Endothelial cell of umbilical vein (primary cell): Measurements from ENCODE around the gene STK39. TPM values are rescaled to one million over a fixed set of nuclear protein-coding genes. Genes with fewer than 3 reads are reported as not detected.

Experiments used
- BruUV-seq: library from RNA; stranded (reverse); fragments of 400-500 nt; replicated peaks from 2 replicates; lab custom pipeline; 2021; lab: Mats Ljungman, UMichigan
- CTCF ChIA-PET: fragments of 300-600, 350-600 bp; sonication (Branson Sonifier 250); formaldehyde crosslinking; loops from one replicate; lab custom pipeline; 2021; ENCODE audit warnings: antibody characterized with exemption, inconsistent platforms; lab: Charles Lee
- POLR2A ChIA-PET: fragments of 300-600, 350-600 bp; sonication (Branson Sonifier 250); formaldehyde crosslinking; loops from one replicate; lab custom pipeline; 2021; ENCODE audit warnings: antibody characterized with exemption, inconsistent platforms; lab: Charles Lee
- DNase-seq: peaks from one replicate; pipeline ENCODE4 v3.0.0-alpha.2; 2011; ENCODE audit warnings: low read depth, low spot score
- FAIRE-seq: peaks from 2 replicates; lab custom pipeline; 2011; peaks lifted over from hg19 to GRCh38; lab: Jason Lieb, UNC
- H2AFZ ChIP-seq: 2 replicates; pipeline ENCODE4 v1.6.0; 2012; ENCODE audit warnings: low read depth, low read length, control low read depth, inconsistent platforms
- H3K27ac ChIP-seq: 2 replicates; pipeline ENCODE4 v1.5.1; 2011; ENCODE audit warnings: low read depth, mild to moderate bottlenecking, control low read depth, low read length, moderate library complexity; ENCODE audit not compliant: insufficient read depth
- H3K27me3 ChIP-seq, 2 experiments: 2 replicates each; pipeline versions ENCODE4 v1.6.0 to v1.6.1; 2011; ENCODE audit warnings: low read length in 2 of 2, mixed read lengths in 1 of 2; ENCODE audit not compliant: control insufficient read depth in 2 of 2, insufficient read depth in 2 of 2
- H3K36me3 ChIP-seq, 2 experiments: 2 replicates in 1 of 2; 3 replicates in 1 of 2; pipeline ENCODE4 v1.5.1; 2011; ENCODE audit warnings: low read length in 2 of 2, mild to moderate bottlenecking in 1 of 2, moderate library complexity in 1 of 2; ENCODE audit not compliant: control insufficient read depth in 2 of 2, insufficient read depth in 2 of 2; ENCODE audit errors: extremely low read depth in 1 of 2
- H3K4me1 ChIP-seq: 3 replicates; pipeline ENCODE4 v1.5.1; 2011; ENCODE audit warnings: mild to moderate bottlenecking, low read length; ENCODE audit not compliant: control insufficient read depth, insufficient read depth; ENCODE audit errors: extremely low read depth
- H3K4me2 ChIP-seq: 2 replicates; pipeline ENCODE4 v1.6.1; 2011; ENCODE audit warnings: low read length, control low read depth, mixed read lengths; ENCODE audit not compliant: insufficient read depth
- H3K4me3 ChIP-seq, 3 experiments: fragments of 200-600 bp in 1 of 3; sonication (generic), shearing (Covaris generic) in 1 of 3; replicated peaks in 1 of 3; 2 replicates each; pipeline ENCODE4 v1.5.1; 2011 to 2016; ENCODE audit warnings: control low read depth in 3 of 3, low read length in 3 of 3, mild to moderate bottlenecking in 2 of 3, inconsistent platforms in 1 of 3, low read depth in 1 of 3, moderate library complexity in 1 of 3; ENCODE audit not compliant: insufficient read depth in 1 of 3
- H3K79me2 ChIP-seq: 2 replicates; pipeline ENCODE4 v1.6.0; 2012; ENCODE audit warnings: low read length, inconsistent platforms; ENCODE audit not compliant: control insufficient read depth, insufficient read depth
- H3K9ac ChIP-seq: replicated peaks from 2 replicates; pipeline ENCODE3; 2011; ENCODE audit warnings: low read length, control low read depth; ENCODE audit not compliant: insufficient read depth; ENCODE audit errors: extremely low read depth
- H3K9me1 ChIP-seq: replicated peaks from 3 replicates; pipeline ENCODE4 v1.6.0; 2011; ENCODE audit warnings: mild to moderate bottlenecking, low read length; ENCODE audit not compliant: control insufficient read depth, insufficient read depth; ENCODE audit errors: extremely low read depth
- H3K9me3 ChIP-seq: replicated peaks from 2 replicates; pipeline ENCODE4 v1.5.1; 2012; ENCODE audit warnings: low read length, inconsistent platforms; ENCODE audit not compliant: control insufficient read depth, insufficient read depth
- H4K20me1 ChIP-seq: replicated peaks from 2 replicates; pipeline ENCODE3; 2011; ENCODE audit warnings: mild to moderate bottlenecking, low read length; ENCODE audit not compliant: control insufficient read depth, insufficient read depth; ENCODE audit errors: extremely low read depth
- FOS ChIP-seq: IDR thresholded peaks from 2 replicates; pipeline ENCODE4 v1.6.1; 2011; ENCODE audit warnings: mild to moderate bottlenecking, low read length, moderate library complexity, borderline replicate concordance; ENCODE audit not compliant: insufficient read depth
- JUN ChIP-seq: IDR thresholded peaks from 2 replicates; pipeline ENCODE4 v1.6.1; 2011; ENCODE audit warnings: borderline replicate concordance, low read depth; ENCODE audit not compliant: insufficient read length, insufficient read depth
- MYC ChIP-seq: IDR thresholded peaks from one replicate; pipeline ENCODE4 v1.6.1; 2011; ENCODE audit warnings: mild to moderate bottlenecking, low read depth, low read length
- POLR2A ChIP-seq: IDR thresholded peaks from 2 replicates; pipeline ENCODE4 v1.6.1; 2012; ENCODE audit warnings: low read depth, mild to moderate bottlenecking, control low read depth, low read length
- POLR2AphosphoS5 ChIP-seq: IDR thresholded peaks from 2 replicates; pipeline ENCODE4 v1.6.1; 2012; ENCODE audit warnings: low read depth, mild to moderate bottlenecking, control low read depth, low read length, moderate library complexity; ENCODE audit not compliant: insufficient read depth
- dilution Hi-C: fragments of 300-500 bp; cut with MboI; formaldehyde crosslinking; loops from one replicate; pipeline ENCODE4 v1.15.0; 2019; ENCODE audit warnings: low sequenced_read_pairs; ENCODE audit not compliant: extremely low pct_ligation_motif_present
- intact Hi-C: fragments of 100-400 bp; cut with micrococcal nuclease; formaldehyde crosslinking; loops from one replicate; pipeline ENCODE4 v1.10.0; 2022
- polyA plus RNA-seq, 4 experiments: library from polyadenylated mRNA; depleted of rRNA in 3 of 4; stranded (reverse) in 3 of 4; unstranded in 1 of 4; fragments of >200 nt; gene quantifications; 2 replicates each; pipeline versions ENCODE4 v1.2.1 to v1.2.3, GENCODE V29; 2011 to 2012; ENCODE audit warnings: missing spikeins in 1 of 4
- total RNA-seq: library from RNA; stranded (reverse); gene quantifications from 2 replicates; pipeline ENCODE4 v1.2.3, GENCODE V29; 2021
- TF ChIP-seq, protein P1 (sequence below): IDR thresholded peaks from 2 replicates; pipeline ENCODE4 v1.6.1; 2011; ENCODE audit not compliant: insufficient read depth, insufficient read length

The STK39 gene
- total and polyA plus RNA-seq, 2 donors (not counting 3 experiments of a cell fraction or from before 2014, with no cell fraction given): 4.6 to 13.1 TPM

DNA sequence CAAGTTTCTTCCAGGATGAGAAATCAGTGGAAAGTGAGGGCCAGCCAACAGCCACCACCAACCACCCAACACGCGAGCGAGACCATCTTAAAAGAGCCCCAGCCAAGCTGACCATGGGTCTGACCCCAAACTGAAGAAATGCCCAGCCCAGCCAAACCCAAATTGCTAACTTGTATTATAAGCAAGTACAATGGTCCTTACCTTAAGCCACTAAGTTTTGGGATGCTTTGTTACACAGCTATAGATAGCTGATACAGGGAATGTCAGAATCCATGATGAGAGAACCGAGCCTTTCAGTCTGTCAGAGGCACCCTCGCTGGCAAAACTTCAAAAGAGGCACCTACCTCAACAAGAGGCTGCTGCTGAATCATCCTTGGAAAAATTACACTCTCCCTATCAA lies 17.0 kb downstream of the STK39 start:
- no peaks in the 10 kb centered on the region for H3K79me2 ChIP-seq
- TF ChIP-seq POLR2AphosphoS5: no peak
- TF ChIP-seq, protein P1, sequence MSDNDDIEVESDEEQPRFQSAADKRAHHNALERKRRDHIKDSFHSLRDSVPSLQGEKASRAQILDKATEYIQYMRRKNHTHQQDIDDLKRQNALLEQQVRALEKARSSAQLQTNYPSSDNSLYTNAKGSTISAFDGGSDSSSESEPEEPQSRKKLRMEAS: no peak
- H3K27me3 ChIP-seq: no peaks in the 10 kb centered on the region
- no peaks in the 10 kb centered on the region for H3K9me3 ChIP-seq
- H3K9me1 ChIP-seq: no peaks in the 10 kb centered on the region
- DNase-seq (no peak), FAIRE-seq (no peak)
- no peak overlapping the region for H3K4me2 ChIP-seq
- no peaks in the 10 kb centered on the region for H3K4me1 ChIP-seq
- H3K9ac ChIP-seq: no peak overlapping the region
- H4K20me1 ChIP-seq: no peaks in the 10 kb centered on the region
- no peak overlapping the region for H3K27ac ChIP-seq
- no TSS peak for BruUV-seq
- H3K4me3 ChIP-seq: no peak overlapping the region
- intact Hi-C loops: no loop called here
- H3K36me3 ChIP-seq: no peaks in the 10 kb centered on the region
- H2AFZ ChIP-seq: no peak overlapping the region
- ChIA-PET CTCF (no interaction called here), POLR2A (no interaction called here)
- dilution Hi-C loops: no loop called here

DNA sequence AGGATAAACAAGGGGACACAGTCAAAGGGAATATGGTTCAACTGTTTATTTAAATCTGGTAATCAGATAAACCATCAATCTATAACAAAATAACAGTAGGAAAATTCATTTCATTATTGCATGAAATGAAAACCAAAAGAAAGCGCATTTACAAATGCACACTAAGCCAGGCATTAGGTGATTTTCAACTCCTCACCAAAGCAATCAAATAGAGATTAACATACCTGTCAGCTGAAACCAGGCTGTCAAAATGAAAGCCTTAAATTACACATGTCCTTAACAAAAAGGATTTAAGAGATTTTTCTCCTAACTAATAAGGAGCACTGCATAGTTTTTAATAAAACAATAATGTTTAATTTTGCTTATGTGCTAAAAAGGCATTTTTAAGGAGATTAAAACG lies 23.0 kb downstream of the STK39 start:
- Histone ChIP-seq H3K36me3 (no peaks in the 10 kb centered on the region), H3K4me1 (peaks cover 12% of the 10 kb centered on the region), H2AFZ (no peak overlapping the region), H3K9ac (no peak overlapping the region), H3K4me2 (no peak overlapping the region), H3K4me3 (no peak overlapping the region), H3K27ac (no peak overlapping the region), H3K79me2 (no peaks in the 10 kb centered on the region), H4K20me1 (no peaks in the 10 kb centered on the region), H3K9me1 (no peaks in the 10 kb centered on the region), H3K27me3 (no peaks in the 10 kb centered on the region), H3K9me3 (no peaks in the 10 kb centered on the region)
- no TSS peak for BruUV-seq
- ChIA-PET POLR2A (no interaction called here), CTCF (no interaction called here)
- dilution Hi-C loops: no loop called here
- DNase-seq: no peak
- FAIRE-seq: no peak
- intact Hi-C loops: no loop called here
- TF ChIP-seq POLR2AphosphoS5: no peak
- TF ChIP-seq MYC: no peak
- no peak for TF ChIP-seq JUN
- no peak for TF ChIP-seq FOS
- TF ChIP-seq, protein P1: no peak
- no peak for TF ChIP-seq POLR2A
